ENCODE data around the gene MAN2A2. TPM values are rescaled to one million over a fixed set of nuclear protein-coding genes. Genes with fewer than 3 reads are reported as not detected.

The MAN2A2 gene
- total and polyA plus RNA-seq, 2 donors (not counting 3 experiments of a cell fraction or from before 2014, with no cell fraction given): 60.9 to 77.7 TPM

DNA sequence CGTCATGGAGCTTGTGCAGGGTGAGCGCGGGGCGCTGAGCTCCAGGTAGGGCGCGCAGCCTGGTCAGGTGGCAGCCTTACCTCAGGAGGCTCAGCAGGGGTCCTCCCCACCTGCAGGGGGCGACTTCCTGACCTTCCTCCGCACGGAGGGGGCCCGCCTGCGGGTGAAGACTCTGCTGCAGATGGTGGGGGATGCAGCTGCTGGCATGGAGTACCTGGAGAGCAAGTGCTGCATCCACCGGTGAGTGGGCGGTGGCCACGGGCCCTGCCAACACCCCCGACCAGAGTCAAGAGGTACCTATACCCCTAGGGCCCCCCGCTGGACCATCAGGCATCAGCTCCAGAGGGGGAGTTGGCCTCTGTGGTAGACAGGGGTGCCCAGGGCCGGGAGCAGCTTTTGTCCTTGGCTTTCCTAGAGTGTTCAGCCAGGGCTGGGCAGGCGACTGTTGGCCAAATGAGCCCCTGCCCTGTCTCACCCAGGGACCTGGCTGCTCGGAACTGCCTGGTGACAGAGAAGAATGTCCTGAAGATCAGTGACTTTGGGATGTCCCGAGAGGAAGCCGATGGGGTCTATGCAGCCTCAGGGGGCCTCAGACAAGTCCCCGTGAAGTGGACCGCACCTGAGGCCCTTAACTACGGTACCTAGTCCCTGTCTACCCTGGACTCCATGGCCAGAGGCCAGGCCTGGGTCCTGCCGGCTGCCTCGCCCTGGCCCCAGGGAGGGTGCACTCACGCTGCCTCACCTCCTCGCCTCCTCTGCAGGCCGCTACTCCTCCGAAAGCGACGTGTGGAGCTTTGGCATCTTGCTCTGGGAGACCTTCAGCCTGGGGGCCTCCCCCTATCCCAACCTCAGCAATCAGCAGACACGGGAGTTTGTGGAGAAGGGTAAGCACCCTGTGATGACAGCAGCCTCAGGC lies 9.7 kb upstream of the MAN2A2 start:
- Histone ChIP-seq H3K27me3 (ENCODE audit: control insufficient read depth in 2 of 2, insufficient read depth in 2 of 2, low read length in 2 of 2) (no peaks in the 10 kb centered on the region), H3K79me2 (ENCODE audit: control insufficient read depth, insufficient read depth, low read length) (no peaks in the 10 kb centered on the region), H3K9me1 (replicated peaks; ENCODE audit: control insufficient read depth, extremely low read depth, insufficient read depth, low read length) (no peaks in the 10 kb centered on the region), H3K4me2 (ENCODE audit: insufficient read depth, low read length) (no peak overlapping the region), H3K9me3 (replicated peaks; ENCODE audit: control insufficient read depth, insufficient read depth, low read length) (no peaks in the 10 kb centered on the region), H3K27ac (ENCODE audit: insufficient read depth, low read depth, low read length) (no peak overlapping the region), H3K4me3 (replicated peaks in 1 of 3; ENCODE audit: insufficient read depth in 1 of 3, low read depth in 1 of 3, low read length in 3 of 3) (no peak overlapping the region), H3K9ac (replicated peaks; ENCODE audit: extremely low read depth, insufficient read depth, low read length) (no peak overlapping the region), H3K36me3 (ENCODE audit: control insufficient read depth in 2 of 2, extremely low read depth in 1 of 2, insufficient read depth in 2 of 2, low read length in 2 of 2) (peaks cover 11 to 48% of the 10 kb centered on the region in 2 experiments), H3K4me1 (ENCODE audit: control insufficient read depth, extremely low read depth, insufficient read depth, low read length) (no peaks in the 10 kb centered on the region), H2AFZ (ENCODE audit: low read depth, low read length) (no peak overlapping the region), H4K20me1 (replicated peaks; ENCODE audit: control insufficient read depth, extremely low read depth, insufficient read depth, low read length) (no peaks in the 10 kb centered on the region)
- intact Hi-C loops (cut with micrococcal nuclease) (no loop called here), dilution Hi-C loops (cut with MboI; ENCODE audit: extremely low pct_ligation_motif_present, low sequenced_read_pairs) (no loop called here)
- no peak for TF ChIP-seq FOS (IDR thresholded peaks at IDR 0.05; ENCODE audit: borderline replicate concordance, insufficient read depth, low read length)
- no peak for TF ChIP-seq JUN (IDR thresholded peaks at IDR 0.05; ENCODE audit: borderline replicate concordance, insufficient read depth, insufficient read length, low read depth)
- no peak for TF ChIP-seq GATA2 (IDR thresholded peaks at IDR 0.05; ENCODE audit: insufficient read depth, insufficient read length, low read depth, low read length)
- TF ChIP-seq EZH2 (IDR thresholded peaks at IDR 0.05; ENCODE audit: borderline replicate concordance, low read depth, low read length, severe bottlenecking): no peak
- no peak for TF ChIP-seq POLR2AphosphoS5 (IDR thresholded peaks at IDR 0.05; ENCODE audit: insufficient read depth, low read depth, low read length)
- no peak for TF ChIP-seq MAX (IDR thresholded peaks at IDR 0.05; ENCODE audit: insufficient read depth, insufficient read length)
- TF ChIP-seq, protein P1, sequence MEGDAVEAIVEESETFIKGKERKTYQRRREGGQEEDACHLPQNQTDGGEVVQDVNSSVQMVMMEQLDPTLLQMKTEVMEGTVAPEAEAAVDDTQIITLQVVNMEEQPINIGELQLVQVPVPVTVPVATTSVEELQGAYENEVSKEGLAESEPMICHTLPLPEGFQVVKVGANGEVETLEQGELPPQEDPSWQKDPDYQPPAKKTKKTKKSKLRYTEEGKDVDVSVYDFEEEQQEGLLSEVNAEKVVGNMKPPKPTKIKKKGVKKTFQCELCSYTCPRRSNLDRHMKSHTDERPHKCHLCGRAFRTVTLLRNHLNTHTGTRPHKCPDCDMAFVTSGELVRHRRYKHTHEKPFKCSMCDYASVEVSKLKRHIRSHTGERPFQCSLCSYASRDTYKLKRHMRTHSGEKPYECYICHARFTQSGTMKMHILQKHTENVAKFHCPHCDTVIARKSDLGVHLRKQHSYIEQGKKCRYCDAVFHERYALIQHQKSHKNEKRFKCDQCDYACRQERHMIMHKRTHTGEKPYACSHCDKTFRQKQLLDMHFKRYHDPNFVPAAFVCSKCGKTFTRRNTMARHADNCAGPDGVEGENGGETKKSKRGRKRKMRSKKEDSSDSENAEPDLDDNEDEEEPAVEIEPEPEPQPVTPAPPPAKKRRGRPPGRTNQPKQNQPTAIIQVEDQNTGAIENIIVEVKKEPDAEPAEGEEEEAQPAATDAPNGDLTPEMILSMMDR (IDR thresholded peaks at IDR 0.05; ENCODE audit: extremely low read depth in 1 of 2, insufficient read depth in 1 of 2, low read depth in 1 of 2, low read length in 2 of 2): no peak
- TF ChIP-seq POLR2A (IDR thresholded peaks at IDR 0.05; ENCODE audit: low read depth, low read length): no peak
- TF ChIP-seq MYC (IDR thresholded peaks at IDR 0.05; ENCODE audit: low read depth, low read length): no peak
- DNase-seq (ENCODE audit: low read depth, low spot score): no peak
- ChIA-PET POLR2A (no interaction called here), CTCF (interaction anchor here (1.3 to 3.7 kb wide), 2 partner anchors 7 to 245 kb away, joined by 4 to 18 read pairs; no protein-coding TSS in a partner anchor)
- FAIRE-seq: no peak
- no TSS peak for BruUV-seq (replicated peaks)
